Suprapubic skin (tissue), 4 donors: Measurements from ENCODE around the gene NSMF.

ENCODE experiments used
- CTCF ChIP-seq, 2 donors: fragments of 200-600 bp in 1 of 2; fragments of 450-650 bp in 1 of 2; sonication (generic) in 1 of 2; IDR thresholded peaks; one replicate each; pipeline ENCODE4 v1.5.1; 2016 to 2019; ENCODE audit warnings: antibody characterized with exemption in 2 of 2, mild to moderate bottlenecking in 1 of 2, moderate library complexity in 1 of 2
- EP300 ChIP-seq: sonication (generic); formaldehyde crosslinking; IDR thresholded peaks from one replicate; pipeline ENCODE4 v1.6.1; 2017; ENCODE audit warnings: antibody characterized with exemption
- POLR2A ChIP-seq, 2 donors: fragments of 450-650 bp; IDR thresholded peaks; one replicate each; pipeline ENCODE4 v1.6.1; 2017; ENCODE audit warnings: antibody characterized with exemption in 2 of 2, mild to moderate bottlenecking in 2 of 2, moderate library complexity in 2 of 2
- POLR2AphosphoS5 ChIP-seq, 3 donors: sonication (generic); formaldehyde crosslinking; IDR thresholded peaks; one replicate each; pipeline ENCODE4 v1.6.1; 2017; ENCODE audit warnings: antibody characterized with exemption in 3 of 3

- TF ChIP-seq CTCF (IDR thresholded peaks at IDR 0.05) (no peak), EP300 (no peak), POLR2AphosphoS5 (IDR thresholded peaks at IDR 0.05) (no peak), POLR2A (IDR thresholded peaks at IDR 0.05) (no peak)
These were observed 29.0 kb downstream of the NSMF start for GRCh38 chr9:137429974-137430722.
